Testis (tissue), 3 donors: ENCODE data around the gene HIRA. TPM values are rescaled to one million over a fixed set of nuclear protein-coding genes. Genes with fewer than 3 reads are reported as not detected.

ENCODE experiments used
- DNase-seq: peaks from one replicate; pipeline ENCODE4 v3.0.0-alpha.2; 2019
- H3K27ac ChIP-seq, 2 donors: fragments of 200-600 bp; sonication (generic); one replicate each; pipeline ENCODE4 v1.5.1; 2019
- H3K27me3 ChIP-seq: fragments of 200-600 bp; sonication (generic); one replicate; pipeline ENCODE4 v1.5.1; 2019
- H3K36me3 ChIP-seq: fragments of 200-600 bp; sonication (generic); one replicate; pipeline ENCODE4 v1.5.1; 2017; ENCODE audit warnings: low read depth; ENCODE audit errors: missing control alignments
- H3K4me1 ChIP-seq: fragments of 200-600 bp; sonication (generic); one replicate; pipeline ENCODE4 v1.5.1; 2019
- H3K4me3 ChIP-seq, 2 donors: fragments of 200-600 bp; sonication (generic); one replicate each; pipeline ENCODE4 v1.5.1; 2017 to 2019
- H3K9me3 ChIP-seq: fragments of 200-600 bp; sonication (generic); one replicate; pipeline ENCODE4 v1.5.1; 2017
- POLR2A ChIP-seq: fragments of 450-650 bp; IDR thresholded peaks from one replicate; pipeline ENCODE4 v1.6.1; 2017; ENCODE audit warnings: antibody characterized with exemption, mild to moderate bottlenecking, moderate library complexity
- WGBS, 2 donors: methylation state at CpG; one replicate each; pipeline ENCODE4 v1.1.5; 2018; 5-methylcytosine and 5-hydroxymethylcytosine counted together
- intact Hi-C: fragments of 100-400 bp; cut with DNase I; formaldehyde crosslinking; loops from one replicate; pipeline ENCODE4 v1.15.1; 2023; ENCODE audit warnings: low total_unique reads
- polyA plus RNA-seq: library from polyadenylated mRNA; stranded (reverse); fragments of 350-450 nt; fragmentation: Illumina TruSeq; extraction: RNeasy Lipid Tissue Mini Kit (QIAGEN cat#74804); gene quantifications from one replicate; pipeline ENCODE4 v1.2.3, GENCODE V29; 2014; ENCODE audit warnings: low read depth, low replicate concordance; ENCODE audit not compliant: insufficient read depth
- total RNA-seq, 2 donors: library from RNA; depleted of rRNA; stranded (reverse); fragments of >200 nt; gene quantifications; one replicate each; pipeline ENCODE4 v1.2.3, GENCODE V29; 2016
- TF ChIP-seq, protein P1 (sequence below), 3 experiments: fragments of 450-650 bp in 2 of 3; fragments of 200-600 bp in 1 of 3; sonication (generic) in 1 of 3; IDR thresholded peaks; one replicate each; pipeline ENCODE4 v1.5.1; 2016 to 2019; ENCODE audit warnings: antibody characterized with exemption in 3 of 3, mild to moderate bottlenecking in 2 of 3, moderate library complexity in 1 of 3

HIRA gene
- total and polyA plus RNA-seq, 3 donors from 2014 or later = 17.7 to 25.7 (median 21.8) TPM

- H3K4me1 ChIP-seq = no peaks in the 10 kb centered on the region
- no peaks in the 10 kb centered on the region for H3K27me3 ChIP-seq
- TF ChIP-seq, protein P1, sequence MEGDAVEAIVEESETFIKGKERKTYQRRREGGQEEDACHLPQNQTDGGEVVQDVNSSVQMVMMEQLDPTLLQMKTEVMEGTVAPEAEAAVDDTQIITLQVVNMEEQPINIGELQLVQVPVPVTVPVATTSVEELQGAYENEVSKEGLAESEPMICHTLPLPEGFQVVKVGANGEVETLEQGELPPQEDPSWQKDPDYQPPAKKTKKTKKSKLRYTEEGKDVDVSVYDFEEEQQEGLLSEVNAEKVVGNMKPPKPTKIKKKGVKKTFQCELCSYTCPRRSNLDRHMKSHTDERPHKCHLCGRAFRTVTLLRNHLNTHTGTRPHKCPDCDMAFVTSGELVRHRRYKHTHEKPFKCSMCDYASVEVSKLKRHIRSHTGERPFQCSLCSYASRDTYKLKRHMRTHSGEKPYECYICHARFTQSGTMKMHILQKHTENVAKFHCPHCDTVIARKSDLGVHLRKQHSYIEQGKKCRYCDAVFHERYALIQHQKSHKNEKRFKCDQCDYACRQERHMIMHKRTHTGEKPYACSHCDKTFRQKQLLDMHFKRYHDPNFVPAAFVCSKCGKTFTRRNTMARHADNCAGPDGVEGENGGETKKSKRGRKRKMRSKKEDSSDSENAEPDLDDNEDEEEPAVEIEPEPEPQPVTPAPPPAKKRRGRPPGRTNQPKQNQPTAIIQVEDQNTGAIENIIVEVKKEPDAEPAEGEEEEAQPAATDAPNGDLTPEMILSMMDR (IDR thresholded peaks at IDR 0.05) = no peak
- TF ChIP-seq POLR2A = no peak
- DNase-seq = no peak
- H3K36me3 ChIP-seq = no peaks in the 10 kb centered on the region
- whole genome bisulfite sequencing, 2 donors = 61 to 81% methylated on average over 10 to 11 of the region's 11 CpGs
- no peak overlapping the region for H3K27ac ChIP-seq
- no peak overlapping the region for H3K4me3 ChIP-seq
- intact Hi-C loops = no loop called here
- H3K9me3 ChIP-seq = no peaks in the 10 kb centered on the region
Observed at GRCh38 chr22:19422440-19423301, 8.9 kb downstream of the HIRA start.

DNA sequence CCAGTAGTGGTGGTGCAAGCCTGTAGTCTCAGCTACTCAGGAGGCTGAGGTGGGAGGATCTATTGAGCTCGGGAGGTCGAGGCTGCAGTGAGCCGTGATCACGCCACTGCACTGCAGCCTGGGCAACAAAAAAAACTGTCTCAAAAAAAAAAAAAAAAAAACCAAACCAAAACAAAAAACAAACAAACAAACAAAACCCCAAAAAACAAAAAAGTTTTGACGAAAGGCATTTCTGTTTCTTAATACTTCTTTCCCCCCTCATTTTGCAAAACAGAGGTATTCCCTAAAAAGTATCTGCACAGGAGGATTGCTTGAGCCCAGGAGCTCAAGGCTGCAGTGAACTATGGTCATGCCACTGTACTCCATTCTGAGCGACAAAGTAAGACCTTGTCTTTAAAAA lies 11.2 kb downstream of the HIRA start:
- Histone ChIP-seq H3K4me3 (no peak overlapping the region), H3K36me3 (no peaks in the 10 kb centered on the region)
- TF ChIP-seq, protein P1 (IDR thresholded peaks at IDR 0.05) = no peak
- TF ChIP-seq POLR2A = no peak

DNA sequence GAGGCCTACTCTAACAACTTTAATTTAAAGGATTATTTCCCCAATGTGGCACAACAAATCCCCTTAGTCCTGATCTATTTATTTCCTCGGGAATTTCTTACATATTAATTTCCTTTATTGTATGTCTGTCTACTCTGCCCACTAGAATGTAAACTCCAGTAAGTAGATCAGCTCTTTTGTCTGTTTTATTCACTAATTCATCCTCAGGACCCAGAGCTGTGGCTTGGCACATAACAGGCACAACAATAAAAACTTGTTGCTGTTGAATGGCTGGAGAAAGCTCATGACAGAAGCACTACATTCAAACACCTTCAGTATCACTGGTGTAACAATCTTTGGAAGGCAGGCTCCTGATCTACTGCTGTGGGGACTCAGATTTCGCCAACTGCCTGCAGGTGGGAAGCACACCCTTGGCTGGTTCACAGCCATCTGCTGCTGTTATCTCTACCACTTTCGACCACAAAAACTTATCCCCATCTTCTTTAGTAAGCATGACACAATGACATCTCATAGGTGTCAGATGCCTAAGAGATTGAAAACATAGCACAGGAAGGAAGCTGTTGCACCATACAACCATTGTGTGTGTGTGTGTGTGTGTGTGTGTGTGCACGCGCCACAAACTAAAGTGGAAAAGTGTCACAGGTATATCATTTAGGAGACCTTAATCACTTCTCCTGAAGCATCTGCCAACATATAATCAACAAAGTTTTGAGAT lies 11.9 kb downstream of the HIRA start:
- TF ChIP-seq, protein P1 (IDR thresholded peaks at IDR 0.05) = no peak
- no peak for TF ChIP-seq POLR2A
- no peaks in the 10 kb centered on the region for H3K36me3 ChIP-seq
- DNase-seq = no peak
- no peaks in the 10 kb centered on the region for H3K4me1 ChIP-seq
- H3K4me3 ChIP-seq = no peak overlapping the region
- intact Hi-C loops = no loop called here
- H3K27ac ChIP-seq = no peak overlapping the region
- no peaks in the 10 kb centered on the region for H3K9me3 ChIP-seq
- 85 to 91% methylated on average over 5 of the region's 5 CpGs for WGBS, 2 donors
- H3K27me3 ChIP-seq = no peaks in the 10 kb centered on the region

More for the DNA sequence above, 11.2 kb downstream of the HIRA start:
- Histone ChIP-seq H3K27ac (no peak overlapping the region), H3K4me1 (no peaks in the 10 kb centered on the region), H3K9me3 (no peaks in the 10 kb centered on the region), H3K27me3 (no peaks in the 10 kb centered on the region)
- DNase-seq = no peak
- intact Hi-C loops = no loop called here
- 83 to 84% methylated on average over 6 of the region's 6 CpGs for WGBS, 2 donors

- Histone ChIP-seq H3K9me3 (no peaks in the 10 kb centered on the region), H3K4me3 (no peak overlapping the region), H3K4me1 (no peaks in the 10 kb centered on the region), H3K36me3 (no peaks in the 10 kb centered on the region), H3K27me3 (no peaks in the 10 kb centered on the region), H3K27ac (no peak overlapping the region)
- intact Hi-C loops = no loop called here
- DNase-seq = no peak
- WGBS, 2 donors = 80 to 82% methylated on average over 5 of the region's 5 CpGs
- TF ChIP-seq, protein P1 (IDR thresholded peaks at IDR 0.05) = no peak
- no peak for TF ChIP-seq POLR2A
Observed at GRCh38 chr22:19419086-19419463, 12.5 kb downstream of the HIRA start.
